HEK293T (cell line): ENCODE results near the gene GPR141.

Source experiments
- FOXM1 ChIP-seq: fragments of 450-650 bp; IDR thresholded peaks from 2 replicates; pipeline ENCODE4 v1.6.1; 2017; ENCODE audit warnings: mild to moderate bottlenecking, borderline replicate concordance
- LEF1 ChIP-seq: fragments of 450-650 bp; IDR thresholded peaks from 2 replicates; pipeline ENCODE4 v1.6.1; 2017; ENCODE audit warnings: mild to moderate bottlenecking, borderline replicate concordance
- PKNOX1 ChIP-seq: fragments of 450-650 bp; IDR thresholded peaks from 2 replicates; pipeline ENCODE4 v1.6.1; 2016
- SUZ12 ChIP-seq: fragments of 450-650 bp; IDR thresholded peaks from 2 replicates; pipeline ENCODE4 v1.6.1; 2016; ENCODE audit warnings: mild to moderate bottlenecking

GRCh38 chr7:37642028-37642540 is 41.5 kb upstream of the GPR141 start:
- no peak for TF ChIP-seq LEF1
- no peak for TF ChIP-seq PKNOX1
- no peak for TF ChIP-seq FOXM1
- no peak for TF ChIP-seq SUZ12
